GM19455 (cell line): ENCODE measurements around the gene PRAMEF5.
"Not testable (repeated sequence)": the region's sequence is repeated elsewhere in the genome, so short reads cannot be mapped to it uniquely, and the experiment has no call there.

Source experiments
- ATAC-seq: cut with Tn5 transposase; IDR thresholded peaks from one replicate; pipeline ENCODE4 v1.9.1; 2021; ENCODE audit not compliant: unreplicated experiment

Gene PRAMEF5

DNA sequence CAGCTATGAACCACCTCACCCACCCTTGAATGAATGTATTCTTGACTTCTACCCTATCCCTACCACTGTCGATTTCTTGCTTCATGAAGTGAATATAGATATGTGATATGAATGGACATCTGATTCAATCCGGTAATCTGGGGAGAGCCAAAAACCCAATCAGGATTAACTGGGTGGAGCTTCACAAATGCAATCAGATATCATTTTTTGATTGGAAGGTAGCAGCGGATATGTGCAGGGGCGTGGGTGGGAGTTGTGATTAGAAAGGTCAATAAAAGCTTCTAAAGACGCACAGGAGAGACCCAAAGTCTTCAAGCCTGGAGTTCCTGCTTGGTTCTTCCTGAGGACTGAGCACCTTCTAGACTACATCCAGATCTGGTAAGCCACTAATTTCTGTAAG, at the start of gene PRAMEF5:
Gene PRAMEF5 (plus strand): TSS at position 301 of the 400 bp plus-strand sequence. CDS start 5,071 bp downstream, outside the sequence.
- ATAC-seq = not testable (repeated sequence)

- not testable (repeated sequence) for ATAC-seq
These were observed 45.3 kb upstream of the PRAMEF5 start for GRCh38 chr1:13208712-13209111.

- not testable (repeated sequence) for ATAC-seq
These were observed 37.4 kb upstream of the PRAMEF5 start for GRCh38 chr1:13216619-13217018.

GRCh38 chr1:13219203-13219602, 34.8 kb upstream of the PRAMEF5 start:
- ATAC-seq = not testable (repeated sequence)

DNA sequence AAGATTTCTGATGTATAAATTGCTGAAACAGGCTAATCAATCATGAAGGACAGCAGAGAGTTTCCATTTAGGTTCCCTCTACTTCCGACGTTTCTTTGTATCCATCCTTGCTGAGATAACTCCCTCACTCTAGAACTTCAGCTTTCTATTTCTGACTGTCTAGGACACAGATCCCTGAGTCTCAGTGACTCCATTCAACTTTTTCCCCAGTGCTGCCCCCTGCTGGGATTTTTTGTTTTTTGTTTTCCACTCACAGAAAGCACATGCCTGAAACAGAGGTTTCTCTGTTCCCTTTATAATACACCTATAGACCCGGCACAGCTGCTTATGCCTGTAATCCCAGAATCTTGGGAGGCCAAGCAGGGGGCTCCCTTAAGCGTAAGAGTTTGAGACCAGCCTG, 31.2 kb upstream of the PRAMEF5 start:
- ATAC-seq = not testable (repeated sequence)

DNA sequence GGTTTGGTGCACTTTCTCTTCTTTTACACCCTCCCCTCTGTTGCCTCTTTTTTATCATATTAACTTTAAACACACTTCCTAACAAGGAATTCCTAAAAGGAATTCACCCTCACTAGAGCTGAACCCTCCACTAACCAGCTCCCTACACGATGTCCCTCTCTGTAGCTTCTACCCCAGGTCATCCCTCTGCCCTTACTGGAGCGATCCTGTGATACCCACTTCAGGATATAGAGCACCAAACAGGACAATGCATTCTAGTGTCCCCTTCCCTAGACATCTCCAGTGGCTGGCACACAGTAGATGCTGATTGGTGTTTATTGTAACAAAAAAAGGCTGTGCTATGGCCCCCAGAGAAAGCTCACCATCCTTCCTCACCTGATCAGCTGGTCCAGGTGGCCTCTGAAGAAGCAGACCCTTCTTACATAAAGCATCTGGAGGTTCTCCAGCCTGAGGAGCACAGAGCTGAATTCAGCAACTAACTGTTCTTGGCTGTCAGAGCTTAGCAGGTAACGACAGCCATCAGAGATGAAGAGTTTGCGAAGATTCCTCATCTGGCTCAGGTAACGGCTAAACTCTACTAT, 29.4 kb upstream of the PRAMEF5 start:
- ATAC-seq = no peak

GRCh38 chr1:13225675-13226204, 28.3 kb upstream of the PRAMEF5 start, which contains the start of gene PRAMEF18:
TSS of gene PRAMEF18 (minus strand) at chr1:13226154. CDS start at chr1:13226106, 48 bp downstream.
- ATAC-seq = not testable (repeated sequence)

- ATAC-seq = not testable (repeated sequence)
These were observed 26.5 kb upstream of the PRAMEF5 start for GRCh38 chr1:13227271-13228055.

DNA sequence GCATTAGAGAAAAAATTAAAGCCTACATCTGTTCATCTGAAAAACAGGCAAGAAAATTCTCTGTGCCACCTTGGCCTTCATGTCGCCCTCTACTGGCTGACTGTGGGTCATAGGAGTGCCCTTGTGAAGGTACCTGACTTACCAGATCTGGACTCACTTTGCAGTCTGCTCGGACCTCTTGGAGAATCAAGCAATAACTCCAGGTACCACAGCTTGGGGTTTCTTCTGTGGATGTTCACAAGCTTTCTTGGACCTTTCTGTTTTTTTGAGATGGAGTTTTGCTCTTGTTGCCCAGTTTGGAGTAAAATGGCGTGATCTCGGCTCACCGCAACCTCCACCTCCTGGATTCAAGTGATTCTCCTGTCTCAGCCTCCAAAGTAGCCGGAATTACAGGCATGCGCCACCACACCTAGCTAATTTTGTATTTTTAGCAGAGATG, 25.6 kb upstream of the PRAMEF5 start:
- ATAC-seq = no peak

DNA sequence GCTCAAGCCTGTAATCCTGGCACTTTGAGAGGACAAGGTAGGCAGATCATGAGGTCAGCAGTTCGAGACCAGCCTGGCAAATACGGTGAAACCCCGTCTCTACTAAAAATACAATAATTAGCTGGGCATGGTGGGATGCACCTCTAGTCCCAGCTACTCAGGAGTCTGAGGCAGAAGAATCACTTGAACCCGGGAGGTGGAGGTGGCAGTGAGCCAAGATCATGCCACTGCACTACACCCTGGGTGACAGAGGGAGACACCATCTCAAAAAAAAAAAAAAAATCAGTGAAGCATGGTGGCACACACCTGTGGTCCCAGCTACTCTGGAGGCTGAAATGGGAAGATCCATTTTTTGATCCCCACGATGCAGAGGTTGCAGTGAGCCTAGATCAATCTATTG, 23.9 kb upstream of the PRAMEF5 start:
- not testable (repeated sequence) for ATAC-seq

DNA sequence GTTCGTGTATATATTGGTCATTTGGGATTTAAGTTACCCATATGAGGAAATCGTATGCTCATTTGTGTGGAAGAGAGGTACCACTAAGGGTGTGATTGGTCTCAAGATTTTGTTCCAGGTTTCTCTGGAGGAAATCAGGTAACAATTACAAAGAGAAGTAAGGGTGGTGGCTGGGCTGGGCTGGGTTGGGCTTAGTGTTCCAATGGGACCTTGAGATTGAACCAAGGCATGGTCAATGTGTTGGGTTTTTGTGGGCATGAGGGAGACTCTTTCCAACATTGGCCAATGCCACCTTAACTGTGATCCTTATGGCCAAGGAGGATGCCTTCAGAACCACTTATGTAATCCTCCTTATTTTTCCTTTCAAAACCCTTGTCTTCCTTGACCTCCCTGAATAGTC, 23.4 kb upstream of the PRAMEF5 start:
- ATAC-seq = not testable (repeated sequence)

- ATAC-seq = not testable (repeated sequence)
These were observed 22.8 kb upstream of the PRAMEF5 start for GRCh38 chr1:13231061-13231750.

- ATAC-seq = not testable (repeated sequence)
These were observed 21.9 kb upstream of the PRAMEF5 start for GRCh38 chr1:13232056-13232455.

DNA sequence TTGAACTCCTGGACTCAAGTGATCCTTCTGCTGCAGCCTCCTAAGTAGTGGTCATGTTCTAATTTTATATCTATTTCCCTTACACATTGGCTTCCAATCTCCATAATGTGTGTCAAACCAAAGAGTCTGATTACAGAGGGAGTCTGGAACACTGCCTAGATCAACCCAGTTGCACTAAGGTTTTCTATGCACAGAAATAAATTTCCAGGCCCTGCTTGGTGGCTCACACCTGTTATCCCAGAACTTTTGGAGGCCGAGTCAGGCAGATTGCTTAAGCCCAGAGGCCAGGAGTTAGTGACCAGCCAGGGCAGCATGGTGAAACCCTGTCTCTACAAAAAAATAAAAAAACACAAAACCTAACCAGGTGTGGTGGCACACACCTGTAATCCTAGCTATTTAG, 19.9 kb upstream of the PRAMEF5 start:
- ATAC-seq = not testable (repeated sequence)

- not testable (repeated sequence) for ATAC-seq
These were observed 16.4 kb upstream of the PRAMEF5 start for GRCh38 chr1:13237572-13237971.

DNA sequence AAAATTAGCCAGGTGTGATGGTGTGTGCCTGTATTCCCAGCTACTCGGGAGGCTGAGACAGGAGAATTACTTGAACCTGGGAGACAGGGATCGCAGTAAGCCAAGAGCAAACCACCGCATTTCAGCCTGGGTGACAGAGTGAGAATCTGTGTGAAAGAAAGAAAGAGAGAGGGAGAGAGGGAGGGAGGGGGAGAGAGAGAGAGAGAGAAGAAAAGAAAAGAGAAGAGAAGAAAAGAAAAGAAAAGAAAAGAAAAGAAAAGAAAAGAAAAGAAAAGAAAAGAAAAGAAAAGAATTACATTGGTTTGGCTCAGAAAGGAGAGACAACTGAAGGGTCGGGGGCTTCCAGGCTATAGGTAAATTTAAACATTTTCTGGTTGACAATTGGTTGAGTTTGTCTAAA, 14.4 kb upstream of the PRAMEF5 start:
- ATAC-seq = not testable (repeated sequence)

GRCh38 chr1:13243536-13244263, 10.3 kb upstream of the PRAMEF5 start:
- not testable (repeated sequence) for ATAC-seq

DNA sequence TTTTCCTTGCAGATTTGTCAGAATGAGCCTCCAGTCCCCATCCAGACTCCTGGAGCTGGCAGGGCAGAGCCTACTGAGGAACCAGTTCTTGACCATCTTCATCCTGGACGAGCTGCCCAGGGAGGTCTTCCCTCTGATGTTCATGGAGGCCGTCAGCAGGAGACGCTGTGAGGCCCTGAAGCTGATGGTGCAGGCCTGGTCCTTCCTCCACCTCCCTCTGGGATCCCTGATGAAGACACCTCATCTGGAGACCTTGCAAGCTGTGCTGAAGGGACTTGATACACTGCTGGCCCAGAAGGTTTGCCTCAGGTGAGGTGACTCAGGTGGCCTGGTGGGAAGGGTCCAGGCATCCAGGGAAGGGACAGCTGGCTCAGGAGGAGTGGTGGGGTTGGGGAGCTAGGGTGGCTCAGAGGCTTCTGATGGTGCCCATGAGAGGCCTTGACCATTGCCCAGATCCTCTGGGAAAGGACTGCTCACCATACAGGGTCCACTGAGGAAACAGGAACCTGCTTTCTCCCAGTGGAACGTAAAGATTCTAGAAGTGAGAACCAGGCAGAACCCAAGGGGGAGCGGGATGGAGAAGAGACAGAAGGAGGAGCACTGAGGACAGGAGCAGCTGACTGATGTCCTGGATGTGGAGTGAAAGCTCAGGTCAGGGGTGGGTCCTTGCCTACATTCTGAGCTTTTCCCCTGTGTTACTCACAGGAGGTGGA, 8.0 kb upstream of the PRAMEF5 start:
- ATAC-seq = not testable (repeated sequence)

DNA sequence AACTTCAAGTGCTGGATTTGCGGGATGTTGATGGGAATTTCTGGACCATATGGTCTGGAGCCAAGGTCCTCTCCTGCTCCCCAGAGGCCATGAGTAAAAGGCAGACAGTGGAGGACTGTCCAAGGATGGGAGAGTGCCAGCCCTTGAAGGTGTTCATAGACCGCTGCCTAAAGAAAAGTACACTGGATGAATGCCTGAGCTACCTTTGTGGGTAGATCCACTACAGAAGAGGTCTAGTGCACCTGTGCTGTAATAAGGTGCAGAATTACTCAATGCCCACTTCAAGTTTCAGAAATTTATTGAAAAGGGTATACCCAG, 7.5 kb upstream of the PRAMEF5 start:
- not testable (repeated sequence) for ATAC-seq

DNA sequence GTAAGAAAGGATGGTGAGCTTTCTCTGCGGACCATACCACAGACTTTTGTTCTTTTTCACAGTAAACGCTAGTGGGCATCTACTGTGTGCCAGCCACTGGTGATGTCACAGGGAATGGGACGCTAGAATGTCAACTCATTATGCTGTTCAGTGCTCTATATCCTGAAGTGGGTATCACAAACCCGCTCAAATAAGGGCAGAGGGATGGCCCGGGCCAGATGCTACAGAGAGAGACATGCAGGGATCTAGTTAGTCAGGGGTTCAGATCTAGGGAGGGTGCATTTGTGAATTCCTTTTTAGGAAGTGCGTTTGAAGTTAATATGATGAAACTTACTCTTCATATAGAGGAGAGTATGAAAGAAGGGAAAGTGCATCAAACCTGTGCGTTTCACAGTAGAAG, 6.9 kb upstream of the PRAMEF5 start:
- not testable (repeated sequence) for ATAC-seq
